ENCODE results near the gene PINLYP. TPM values are rescaled to one million over a fixed set of nuclear protein-coding genes. Genes with fewer than 3 reads are reported as not detected.
A peak's percentile ranks its signal among the peaks of the same experiment; 100 is the strongest.

The PINLYP gene
- polyA plus RNA-seq, 3 donors: 0.83 to 1.3 (median 0.93) TPM

DNA sequence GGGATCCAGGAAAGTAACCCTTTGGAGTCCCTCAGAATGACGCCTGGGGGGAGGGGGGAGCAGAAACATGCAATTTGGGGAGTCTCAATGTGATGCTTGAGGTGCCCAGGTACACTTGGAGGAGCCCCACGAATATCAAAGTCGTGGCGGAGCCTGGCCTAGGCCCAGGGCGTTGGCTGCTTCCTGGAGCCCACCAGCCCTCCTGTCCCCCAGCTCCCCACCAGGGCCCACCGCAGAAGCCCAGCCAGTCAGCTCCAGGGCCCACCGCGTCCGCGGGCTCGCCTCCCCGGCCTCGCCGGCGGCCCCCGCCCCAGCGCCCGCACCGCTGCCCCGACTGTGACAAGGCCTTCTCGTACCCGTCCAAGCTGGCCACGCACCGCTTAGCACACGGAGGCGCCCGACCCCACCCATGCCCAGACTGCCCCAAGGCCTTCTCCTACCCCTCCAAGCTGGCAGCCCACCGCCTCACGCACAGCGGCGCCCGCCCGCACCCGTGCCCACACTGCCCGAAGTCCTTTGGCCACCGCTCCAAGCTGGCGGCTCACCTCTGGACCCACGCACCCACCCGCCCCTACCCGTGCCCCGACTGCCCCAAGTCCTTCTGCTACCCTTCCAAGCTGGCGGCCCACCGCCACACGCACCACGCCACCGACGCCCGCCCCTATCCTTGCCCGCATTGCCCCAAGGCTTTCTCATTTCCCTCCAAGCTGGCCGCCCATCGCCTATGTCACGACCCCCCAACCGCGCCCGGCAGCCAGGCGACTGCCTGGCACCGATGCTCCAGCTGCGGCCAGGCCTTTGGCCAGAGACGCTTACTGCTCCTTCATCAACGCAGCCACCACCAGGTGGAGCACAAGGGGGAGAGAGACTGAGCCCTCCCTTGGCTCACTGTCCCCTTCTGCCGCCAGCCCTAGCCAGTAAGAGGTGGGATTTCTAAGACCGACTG lies 40.5 kb upstream of the PINLYP start:
- H3K4me1 Mint-ChIP-seq: peaks cover 25% of the 10 kb centered on the region
- no peak overlapping the region for H3K9ac ChIP-seq (ENCODE audit: insufficient read depth, low read length, poor library complexity, severe bottlenecking)

DNA sequence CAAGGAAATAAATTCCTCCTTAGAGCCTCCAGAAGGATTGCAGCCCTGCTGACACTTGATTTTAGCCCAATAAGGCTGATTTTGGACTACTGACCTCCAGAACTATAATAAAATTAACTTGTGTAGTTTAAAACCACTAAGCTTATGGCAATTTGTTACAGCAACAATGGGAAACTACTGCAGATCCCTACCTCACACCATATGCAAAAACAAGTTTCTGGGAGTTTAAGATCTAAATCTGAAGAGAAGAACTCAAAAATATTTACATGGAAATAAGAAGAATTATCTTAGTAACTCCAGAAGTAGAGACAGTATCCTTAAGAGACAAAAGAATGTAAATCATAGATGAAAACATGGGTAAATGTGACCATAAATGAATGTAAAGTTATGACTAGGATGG lies 36.7 kb upstream of the PINLYP start:
- Mint-ChIP-seq H3K4me3 (no peak overlapping the region), H3K4me1 (peaks cover 9% of the 10 kb centered on the region), H3K27me3 (ENCODE audit: low read depth in 3 of 3) (peaks cover 0 to 3% (median 0%) of the 10 kb centered on the region in 3 donors), H3K27ac (no peak overlapping the region), H3K9me3 (peaks cover 0 to 4% (median 0%) of the 10 kb centered on the region in 7 donors), H3K36me3 (peaks cover 57 to 76% of the 10 kb centered on the region in 2 donors)
- Histone ChIP-seq H3K4me2 (replicated peaks; ENCODE audit: extremely low read depth, low read length, poor library complexity, severe bottlenecking) (no peak overlapping the region), H3K36me3 (replicated peaks in 1 of 2; ENCODE audit: control insufficient read depth in 1 of 2, insufficient read depth in 2 of 2, low read length in 2 of 2) (peaks cover 35 to 59% of the 10 kb centered on the region in 2 donors), H2AFZ (ENCODE audit: insufficient read depth, low read depth, low read length, poor library complexity, severe bottlenecking) (no peak overlapping the region), H3K27me3 (ENCODE audit: control insufficient read depth in 2 of 2, insufficient read depth in 2 of 2, low read length in 2 of 2) (no peaks in the 10 kb centered on the region), H3K4me3 (replicated peaks in 1 of 3; ENCODE audit: low read depth in 2 of 3, low read length in 3 of 3) (no peak overlapping the region), H4K20me1 (ENCODE audit: insufficient read depth, low read length) (peaks cover 4% of the 10 kb centered on the region), H3K9ac (ENCODE audit: insufficient read depth, low read length, poor library complexity, severe bottlenecking) (no peak overlapping the region), H3K9me3 (replicated peaks in 1 of 2; ENCODE audit: control insufficient read depth in 1 of 2, insufficient read depth in 1 of 2, low read length in 2 of 2) (no peaks in the 10 kb centered on the region), H3K79me2 (ENCODE audit: insufficient read depth, low read length) (no peaks in the 10 kb centered on the region), H3K27ac (ENCODE audit: low read depth in 1 of 2, low read length in 2 of 2) (no peak overlapping the region), H3K4me1 (ENCODE audit: control insufficient read depth in 1 of 2, insufficient read depth in 2 of 2, low read length in 2 of 2) (peaks cover 4 to 5% of the 10 kb centered on the region in 2 donors)
- no peak for DNase-seq
- TF ChIP-seq, protein P1, sequence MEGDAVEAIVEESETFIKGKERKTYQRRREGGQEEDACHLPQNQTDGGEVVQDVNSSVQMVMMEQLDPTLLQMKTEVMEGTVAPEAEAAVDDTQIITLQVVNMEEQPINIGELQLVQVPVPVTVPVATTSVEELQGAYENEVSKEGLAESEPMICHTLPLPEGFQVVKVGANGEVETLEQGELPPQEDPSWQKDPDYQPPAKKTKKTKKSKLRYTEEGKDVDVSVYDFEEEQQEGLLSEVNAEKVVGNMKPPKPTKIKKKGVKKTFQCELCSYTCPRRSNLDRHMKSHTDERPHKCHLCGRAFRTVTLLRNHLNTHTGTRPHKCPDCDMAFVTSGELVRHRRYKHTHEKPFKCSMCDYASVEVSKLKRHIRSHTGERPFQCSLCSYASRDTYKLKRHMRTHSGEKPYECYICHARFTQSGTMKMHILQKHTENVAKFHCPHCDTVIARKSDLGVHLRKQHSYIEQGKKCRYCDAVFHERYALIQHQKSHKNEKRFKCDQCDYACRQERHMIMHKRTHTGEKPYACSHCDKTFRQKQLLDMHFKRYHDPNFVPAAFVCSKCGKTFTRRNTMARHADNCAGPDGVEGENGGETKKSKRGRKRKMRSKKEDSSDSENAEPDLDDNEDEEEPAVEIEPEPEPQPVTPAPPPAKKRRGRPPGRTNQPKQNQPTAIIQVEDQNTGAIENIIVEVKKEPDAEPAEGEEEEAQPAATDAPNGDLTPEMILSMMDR (IDR thresholded peaks at IDR 0.05): no peak
- intact Hi-C loops (cut with micrococcal nuclease): loop anchor here in 1 of 2 donors (10.0 kb wide), 1 partner anchor 56 kb away; the partner anchor contains the start of genes IRGQ and ZNF576

More for the DNA sequence above, 40.5 kb upstream of the PINLYP start:
- Histone ChIP-seq H3K36me3 (replicated peaks in 1 of 2; ENCODE audit: control insufficient read depth in 1 of 2, insufficient read depth in 2 of 2, low read length in 2 of 2) (peaks cover 7 to 22% of the 10 kb centered on the region in 2 donors), H3K27ac (ENCODE audit: low read depth in 1 of 2, low read length in 2 of 2) (no peak overlapping the region), H3K4me2 (replicated peaks; ENCODE audit: extremely low read depth, low read length, poor library complexity, severe bottlenecking) (no peak overlapping the region), H2AFZ (ENCODE audit: insufficient read depth, low read depth, low read length, poor library complexity, severe bottlenecking) (no peak overlapping the region), H3K4me3 (replicated peaks in 1 of 3; ENCODE audit: low read depth in 2 of 3, low read length in 3 of 3) (no peak overlapping the region), H3K79me2 (ENCODE audit: insufficient read depth, low read length) (no peaks in the 10 kb centered on the region), H4K20me1 (ENCODE audit: insufficient read depth, low read length) (peaks cover 4% of the 10 kb centered on the region), H3K4me1 (ENCODE audit: control insufficient read depth in 1 of 2, insufficient read depth in 2 of 2, low read length in 2 of 2) (peaks cover 16 to 22% of the 10 kb centered on the region in 2 donors), H3K27me3 (ENCODE audit: control insufficient read depth in 2 of 2, insufficient read depth in 2 of 2, low read length in 2 of 2) (no peaks in the 10 kb centered on the region), H3K9me3 (replicated peaks in 1 of 2; ENCODE audit: control insufficient read depth in 1 of 2, insufficient read depth in 1 of 2, low read length in 2 of 2) (no peaks in the 10 kb centered on the region)
- WGBS (ENCODE audit: insufficient coverage): 90% methylated on average over 46 of the region's 62 CpGs
- Mint-ChIP-seq H3K4me3 (no peak overlapping the region), H3K27me3 (ENCODE audit: low read depth in 3 of 3) (peaks cover 0 to 5% (median 0%) of the 10 kb centered on the region in 3 donors), H3K9me3 (peaks cover 0 to 4% (median 0%) of the 10 kb centered on the region in 7 donors), H3K27ac (peak overlapping the region in 1 of 7 donors; percentile 19), H3K36me3 (peaks cover 28 to 39% of the 10 kb centered on the region in 2 donors)
- DNase-seq: peak in 2 of 3 donors; percentile 12 to 35
- TF ChIP-seq, protein P1 (IDR thresholded peaks at IDR 0.05): peak; percentile 41
- intact Hi-C loops (cut with micrococcal nuclease): loop anchor here (5.0 to 10.0 kb wide), 2 partner anchors 47 to 60 kb away; partner anchors contain the start of genes IRGQ (in 1 of the 2) and ZNF576 (in 1 of the 2)

Data from CD14-positive monocyte (primary cell).